TTC549 (cell line): ENCODE data around the gene CROCC2.

Source experiments
- FAIRE-seq: peaks from 2 replicates; lab custom pipeline; 2012; peaks lifted over from hg19 to GRCh38; lab: Jason Lieb, UNC

CROCC2 gene

DNA sequence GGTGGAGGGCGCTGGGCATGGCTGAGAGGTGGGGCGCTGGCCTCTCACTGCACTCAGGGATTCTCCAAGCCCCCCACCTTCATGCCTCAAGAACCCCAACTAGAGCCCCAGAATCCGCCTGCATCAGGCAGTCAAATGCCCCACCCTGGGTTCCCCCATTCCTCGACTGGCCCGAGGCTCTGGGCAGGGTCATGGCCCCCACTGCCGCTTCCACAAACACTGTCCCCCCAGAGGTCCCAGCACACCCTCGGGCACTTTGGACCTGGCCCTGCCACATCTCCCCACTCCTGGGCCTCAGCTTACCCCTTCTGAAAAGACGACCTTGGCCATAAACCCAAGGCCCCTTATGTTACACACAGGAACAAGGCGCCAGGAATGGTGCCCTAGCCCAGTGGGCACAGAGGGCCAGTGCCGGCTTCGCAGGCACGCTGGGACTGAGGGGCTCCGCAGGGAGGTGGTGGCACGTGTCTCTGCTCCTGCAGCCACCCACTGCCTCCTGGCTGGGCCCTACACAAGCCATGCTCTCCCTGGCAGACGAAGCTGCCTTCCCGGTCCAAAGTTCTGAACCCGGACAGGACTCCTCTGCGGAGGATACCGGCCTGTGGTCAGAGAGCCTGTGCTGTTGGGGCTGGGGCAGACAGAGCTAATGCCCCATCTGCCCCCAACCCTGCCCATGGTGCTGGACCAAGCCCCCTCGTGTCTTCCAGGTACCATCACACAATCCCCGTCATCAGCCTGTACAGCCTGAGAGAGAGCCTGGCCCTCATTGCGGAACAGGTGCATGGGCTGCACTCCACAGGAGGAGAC, 30.7 kb upstream of the CROCC2 start:
- FAIRE-seq, result no peak

- FAIRE-seq, result no peak
Observed at GRCh38 chr2:240876035-240876474, 30.1 kb upstream of the CROCC2 start.

- FAIRE-seq, result no peak
Observed at GRCh38 chr2:240876475-240877251, 29.5 kb upstream of the CROCC2 start.

GRCh38 chr2:240877460-240878340, 28.4 kb upstream of the CROCC2 start:
- FAIRE-seq, result no peak

DNA sequence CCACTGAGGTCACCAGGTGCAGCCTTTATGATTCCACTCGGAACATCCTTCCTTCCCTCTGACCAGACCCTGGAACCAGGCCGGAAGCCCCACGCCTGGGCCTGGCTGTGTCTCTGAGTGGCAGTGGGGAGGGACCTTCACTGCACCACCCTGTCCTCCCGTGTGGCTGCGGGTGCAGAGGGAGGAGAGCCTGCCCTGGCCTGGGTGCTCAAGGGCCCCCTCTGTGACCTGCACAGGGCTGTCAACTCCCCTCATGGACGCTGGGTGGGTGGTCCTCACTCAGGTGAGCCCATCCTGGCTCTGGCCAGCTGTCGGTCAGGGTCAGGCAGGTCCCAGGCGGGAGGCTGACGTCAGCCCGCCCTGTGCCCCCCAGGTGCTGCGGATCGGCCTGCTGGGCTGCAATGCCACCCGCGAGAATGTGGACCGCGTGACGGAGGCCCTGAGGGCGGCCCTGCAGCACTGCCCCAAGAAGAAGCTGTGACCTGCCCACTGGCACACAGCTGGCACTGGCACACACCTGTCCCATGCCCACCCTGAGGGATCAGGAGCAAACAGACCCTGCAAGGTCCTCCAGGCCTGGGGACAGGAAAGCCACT, 27.7 kb upstream of the CROCC2 start:
- FAIRE-seq, result no peak

GRCh38 chr2:240879105-240879504, 27.0 kb upstream of the CROCC2 start:
- FAIRE-seq, result no peak

DNA sequence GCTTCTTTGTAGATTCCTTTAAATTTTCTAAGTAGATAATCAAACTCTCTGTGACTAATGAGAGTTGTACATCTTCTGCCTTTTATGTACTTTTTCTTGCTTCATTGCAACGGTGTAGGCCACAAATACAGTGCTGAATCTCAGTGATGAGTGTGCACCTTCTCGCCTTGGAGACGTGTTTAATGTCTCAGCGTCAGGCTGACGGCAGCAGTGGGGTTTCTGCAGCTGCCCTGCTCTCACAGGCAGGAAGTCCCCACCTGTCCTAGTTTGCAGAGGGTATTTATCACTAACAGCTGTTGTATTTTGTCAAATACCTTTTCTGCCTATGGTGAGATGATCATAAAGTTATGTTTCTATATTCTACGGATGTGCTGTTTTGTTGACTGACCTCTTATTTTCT, 24.2 kb upstream of the CROCC2 start:
- no peak for FAIRE-seq

GRCh38 chr2:240884221-240884620, 21.9 kb upstream of the CROCC2 start:
- no peak for FAIRE-seq

- no peak for FAIRE-seq
Observed at GRCh38 chr2:240884745-240885144, 21.4 kb upstream of the CROCC2 start.

GRCh38 chr2:240885566-240885965, 20.6 kb upstream of the CROCC2 start:
- no peak for FAIRE-seq

- no peak for FAIRE-seq
Observed at GRCh38 chr2:240886023-240886565, 20.0 kb upstream of the CROCC2 start.

GRCh38 chr2:240886678-240887609, 19.2 kb upstream of the CROCC2 start:
- no peak for FAIRE-seq

GRCh38 chr2:240887631-240888030, 18.5 kb upstream of the CROCC2 start:
- no peak for FAIRE-seq

DNA sequence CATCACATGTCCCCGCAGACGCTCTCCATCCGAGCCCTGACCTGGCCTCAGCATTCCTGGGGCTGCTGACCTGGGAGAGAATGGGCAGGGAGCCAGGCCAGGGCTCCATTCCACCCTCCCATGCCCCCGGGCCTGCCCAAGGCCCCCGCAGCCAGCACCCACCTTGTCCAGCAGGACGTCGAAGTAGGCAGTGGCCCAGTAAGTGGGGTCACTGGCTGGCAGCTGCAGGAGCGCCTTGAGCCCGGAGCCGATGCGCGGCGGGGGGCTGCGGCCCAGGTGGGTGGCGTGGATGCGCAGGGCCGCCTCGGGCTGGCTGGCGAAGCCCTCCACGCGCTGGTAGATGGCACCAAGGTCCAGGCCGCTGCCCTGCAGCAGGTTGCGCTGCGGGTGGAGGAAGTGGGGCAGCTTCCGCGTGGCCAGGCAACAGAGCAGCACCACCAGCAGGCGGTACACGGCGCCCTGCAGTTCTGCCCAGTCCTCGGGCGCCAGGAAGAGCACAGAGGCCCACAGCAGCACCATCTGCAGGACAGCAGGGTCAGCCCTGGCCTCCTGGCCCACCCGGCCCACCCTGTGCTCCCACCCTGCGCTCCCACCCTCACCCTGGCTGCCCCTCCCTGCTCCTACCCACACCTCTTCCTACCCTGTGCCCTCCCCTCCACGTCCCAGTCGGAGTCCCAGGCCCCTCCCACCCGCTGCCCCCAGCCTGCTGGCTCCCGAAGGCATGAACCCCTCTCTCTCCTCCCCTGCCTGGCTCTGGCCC, 17.8 kb upstream of the CROCC2 start:
- FAIRE-seq, result no peak

GRCh38 chr2:240888890-240889573, 17.1 kb upstream of the CROCC2 start:
- no peak for FAIRE-seq

GRCh38 chr2:240889601-240890560, 16.3 kb upstream of the CROCC2 start:
- no peak for FAIRE-seq

- no peak for FAIRE-seq
Observed at GRCh38 chr2:240890691-240891090, 15.4 kb upstream of the CROCC2 start.
